MM.1S (cell line): ENCODE measurements around the gene RABGEF1.
"Not testable (repeated sequence)": the region's sequence is repeated elsewhere in the genome, so short reads cannot be mapped to it uniquely, and the experiment has no call there.

Experiments
- CTCF ChIP-seq: fragments of 300-600 bp; sonication (generic); IDR thresholded peaks from 2 replicates; pipeline ENCODE4 v1.5.1; 2016; ENCODE audit warnings: antibody characterized with exemption, low read length, mixed read lengths
- EZH2 ChIP-seq: fragments of 300-600 bp; sonication (generic); optimal IDR thresholded peaks from 2 replicates; pipeline ENCODE3; 2017; ENCODE audit warnings: low read depth, mild to moderate bottlenecking, antibody characterized with exemption, low read length, mixed read lengths

- TF ChIP-seq CTCF, EZH2: not testable (repeated sequence)
Observed at GRCh38 chr7:66816658-66817057, 76.1 kb downstream of the RABGEF1 start.
